Left lobe of liver (tissue), 2 donors: Measurements from ENCODE around the gene KLHL36. TPM values are rescaled to one million over a fixed set of nuclear protein-coding genes. Genes with fewer than 3 reads are reported as not detected.
"Not testable (repeated sequence)": the region's sequence is repeated elsewhere in the genome, so short reads cannot be mapped to it uniquely, and the experiment has no call there.

Experiments
- ATAC-seq: fragments of 200-7000 bp; cut with Tn5 transposase; one replicate; pipeline ENCODE4 v1.9.1; 2020; ENCODE audit warnings: mild to moderate bottlenecking, moderate library complexity
- DNase-seq: peaks from one replicate; pipeline ENCODE4 v3.0.0-alpha.2; 2020; ENCODE audit warnings: low spot score
- total RNA-seq: library from RNA; stranded (reverse); gene quantifications from one replicate; pipeline ENCODE4 v1.2.1, GENCODE V29; 2021
- donor health status: DM: no; HTN: no; CAD: no; lungs with moderate emphysema.
- donor health status: DM: no; HTN: yes; CAD: no.

The KLHL36 gene
- total RNA-seq, 1 donor from 2014 or later, result 26.8 TPM

DNA sequence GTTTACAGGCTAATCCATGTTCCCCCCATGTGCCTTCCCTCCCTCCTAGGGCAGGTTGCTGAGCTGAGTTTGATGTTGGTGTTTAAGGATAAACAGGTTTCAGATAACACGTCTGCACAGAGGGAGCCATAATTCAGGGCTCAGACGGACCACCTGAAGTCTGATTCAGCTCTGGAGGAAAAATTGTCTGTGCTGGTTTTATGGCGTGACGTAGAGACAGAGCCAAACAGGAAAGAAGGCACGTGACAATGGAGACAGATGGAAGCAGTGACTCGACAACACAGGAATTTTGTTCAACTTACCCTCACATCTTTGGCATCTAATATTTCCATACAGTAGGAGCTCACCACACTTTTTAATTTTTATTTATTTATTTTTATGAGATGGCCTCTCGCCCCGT is 40.8 kb downstream of the KLHL36 start:
- ATAC-seq, result no peak
- no peak for DNase-seq

GRCh38 chr16:84690088-84690819 is 41.9 kb downstream of the KLHL36 start:
- ATAC-seq, result no peak
- no peak for DNase-seq

- no peak for ATAC-seq
- no peak for DNase-seq
Measured at GRCh38 chr16:84692451-84693214, 44.3 kb downstream of the KLHL36 start.

DNA sequence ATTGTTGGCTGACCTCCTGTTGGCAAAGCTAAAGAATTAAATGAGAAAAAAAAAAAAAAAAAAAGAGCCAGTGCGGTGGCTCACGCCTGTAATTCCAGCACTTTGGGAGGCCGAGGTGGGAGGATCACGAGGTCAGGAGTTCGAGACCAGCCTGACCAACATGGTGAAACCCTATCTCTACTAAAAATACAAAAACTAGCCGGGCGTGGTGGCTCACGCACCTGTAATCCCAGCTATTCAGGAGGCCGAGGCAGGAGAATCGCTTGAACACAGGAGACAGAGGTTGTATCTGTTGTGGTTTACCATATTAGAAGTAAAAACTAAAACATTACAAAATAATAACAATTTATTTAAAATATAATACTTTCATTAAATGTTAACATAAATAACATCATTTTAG is 45.6 kb downstream of the KLHL36 start:
- DNase-seq, ATAC-seq: not testable (repeated sequence)

GRCh38 chr16:84694980-84695379 is 46.7 kb downstream of the KLHL36 start:
- DNase-seq (no peak), ATAC-seq (no peak)

GRCh38 chr16:84699147-84699711 is 50.9 kb downstream of the KLHL36 start:
- peak; percentile 26 for ATAC-seq
- DNase-seq, result no peak

DNA sequence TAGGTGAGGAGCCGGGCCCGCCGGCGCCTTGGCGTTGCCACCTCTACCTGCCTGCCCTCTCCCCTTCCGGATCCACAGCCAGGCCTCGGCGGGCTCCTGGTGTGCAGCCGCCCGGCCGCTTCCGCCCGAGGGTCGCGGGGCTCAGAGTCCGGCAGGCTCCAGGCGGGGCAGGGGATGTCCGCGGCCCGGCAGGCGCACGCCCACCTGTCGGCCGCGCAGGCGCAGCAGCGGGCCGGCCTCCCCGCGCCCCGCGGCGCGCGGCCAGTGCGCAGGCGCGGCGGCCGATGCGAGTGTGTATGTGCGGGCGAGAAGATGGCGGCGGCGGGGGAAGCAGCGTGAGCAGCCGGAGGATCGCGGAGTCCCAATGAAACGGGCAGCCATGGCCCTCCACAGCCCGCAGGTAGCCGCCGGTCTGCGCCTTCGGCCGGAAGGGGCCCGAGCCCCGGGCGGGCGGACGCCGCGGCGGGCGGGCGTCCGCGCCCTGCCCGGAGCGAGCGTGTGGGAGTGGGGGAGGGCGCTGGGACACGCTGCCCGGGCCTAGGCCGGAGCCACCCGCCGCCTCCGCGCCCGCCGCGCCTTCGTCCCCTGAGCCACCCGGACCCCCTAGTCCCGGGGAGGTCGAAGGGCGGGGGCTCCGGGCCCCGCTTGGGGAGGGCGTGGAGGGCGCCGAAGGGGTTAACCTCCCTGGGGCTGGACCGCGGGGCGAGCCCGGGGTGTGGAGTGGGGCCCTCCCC is 51.6 kb downstream of the KLHL36 start, which contains the start of gene USP10:
Gene USP10 (plus strand): TSS at position 289 of the 734 bp plus-strand sequence. CDS start 91 bp downstream, at position 380.
- ATAC-seq, result peak; percentile 90
- peak; percentile 82 for DNase-seq

DNA sequence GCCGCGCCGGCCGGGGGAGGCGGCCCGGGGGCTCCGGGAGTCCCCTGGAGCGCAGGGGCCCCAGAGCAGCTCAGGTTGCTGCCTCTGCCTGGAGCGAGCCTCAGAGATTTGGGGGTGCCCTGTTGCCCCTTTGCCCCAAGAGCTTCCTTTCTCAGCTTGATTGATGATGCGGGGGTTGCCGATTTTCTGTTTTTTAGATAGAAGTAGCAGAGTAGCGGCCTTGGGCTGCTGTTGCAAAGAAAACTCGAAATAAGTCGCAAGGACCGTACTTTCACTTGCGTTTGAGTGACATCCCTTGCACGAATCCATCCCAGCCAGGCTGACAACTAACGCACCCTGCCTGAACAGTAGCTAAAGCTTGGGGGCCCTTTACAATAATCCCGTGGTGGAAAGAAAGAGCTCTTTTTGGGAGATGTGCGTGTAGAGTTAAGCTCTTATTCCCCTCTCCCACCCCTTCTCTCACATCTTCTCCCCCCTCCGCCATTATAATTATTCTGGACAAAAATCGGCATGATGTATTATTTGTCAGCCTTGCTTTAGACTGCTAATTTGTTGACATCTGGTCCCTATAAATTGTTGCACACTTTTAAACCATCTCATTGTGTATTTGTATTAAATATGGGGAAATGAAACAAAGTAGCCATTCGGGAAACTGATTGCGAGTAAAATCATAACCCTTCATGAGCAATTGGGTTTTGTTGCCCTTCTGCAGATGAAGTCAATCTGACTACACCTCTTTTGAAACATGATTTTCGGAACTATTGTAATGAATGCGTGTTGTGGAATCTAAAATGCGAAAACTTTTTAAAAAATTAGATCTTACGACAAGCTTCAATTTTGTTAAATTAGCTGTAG is 52.4 kb downstream of the KLHL36 start:
- no peak for DNase-seq
- ATAC-seq, result peak; percentile 68

DNA sequence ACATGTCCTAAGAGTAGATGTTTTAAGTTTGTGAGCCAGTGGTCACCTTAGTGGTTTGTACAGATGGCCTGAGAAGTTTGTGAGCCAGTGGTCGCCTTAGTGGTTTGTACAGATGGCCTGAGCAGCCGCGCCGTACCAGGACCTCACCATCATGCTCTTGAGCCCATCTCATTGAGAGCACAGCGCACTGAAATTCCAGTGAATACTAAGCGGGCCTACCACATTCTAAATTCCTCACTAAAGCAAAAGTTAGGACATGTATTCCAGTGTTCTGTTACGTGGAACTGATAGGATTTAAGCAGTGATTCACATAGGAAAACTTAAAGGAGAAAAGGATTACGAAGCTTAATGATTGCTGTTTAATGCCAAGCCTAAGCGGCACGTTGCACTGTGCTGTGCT is 55.4 kb downstream of the KLHL36 start:
- ATAC-seq, result no peak
- peak; percentile 24 for DNase-seq

GRCh38 chr16:84704253-84704652 is 55.9 kb downstream of the KLHL36 start:
- ATAC-seq (no peak), DNase-seq (peak; percentile 24)

- DNase-seq, result no peak
- no peak for ATAC-seq
Measured at GRCh38 chr16:84706856-84707255, 58.5 kb downstream of the KLHL36 start.

DNA sequence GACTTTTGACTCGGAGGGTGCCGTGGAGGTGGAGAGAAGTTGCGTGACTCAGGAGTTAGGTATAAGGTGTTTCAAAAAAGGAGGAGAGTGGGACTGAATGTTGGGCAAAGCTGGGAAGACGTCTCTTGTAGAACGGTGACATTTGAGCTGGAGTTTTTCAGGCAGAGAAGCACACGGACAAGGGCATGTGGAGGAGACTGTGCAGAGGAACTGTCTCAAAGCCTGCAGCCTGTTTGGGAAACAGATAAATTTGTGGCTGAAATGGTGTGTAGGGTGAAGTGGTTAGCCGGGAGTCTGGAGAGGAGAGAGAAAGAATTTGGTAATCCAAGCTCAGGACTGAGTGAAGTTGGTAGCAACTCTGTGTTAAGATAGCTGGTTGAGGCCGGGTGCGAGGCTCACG is 61.3 kb downstream of the KLHL36 start:
- DNase-seq (no peak), ATAC-seq (no peak)

- no peak for ATAC-seq
- no peak for DNase-seq
Measured at GRCh38 chr16:84710686-84711085, 62.4 kb downstream of the KLHL36 start.

Other genes starting within 250 kb of the KLHL36 start
- gene MEAK7, start 143.9 kb upstream of the KLHL36 start, total RNA-seq, result 2.9 TPM
- gene COTL1, start 30.4 kb upstream of the KLHL36 start, total RNA-seq, result 15.9 TPM
- 33.8 TPM for gene USP10, start 51.5 kb downstream of the KLHL36 start, total RNA-seq
- 4.5 TPM for gene CRISPLD2, start 171.5 kb downstream of the KLHL36 start, total RNA-seq